Liver (tissue), 9 donors: ENCODE data around the gene PYY. TPM values are rescaled to one million over a fixed set of nuclear protein-coding genes. Genes with fewer than 3 reads are reported as not detected.

Source experiments
- DNase-seq: peaks from one replicate; pipeline ENCODE4 v3.0.0-alpha.2; 2017; ENCODE audit warnings: low spot score
- H3K27ac ChIP-seq, 2 donors: one replicate each; pipeline ENCODE4 v1.7.0; 2013; ENCODE audit warnings: inconsistent platforms in 2 of 2, low read length in 2 of 2, control low read depth in 1 of 2, low read depth in 1 of 2, mild to moderate bottlenecking in 1 of 2
- H3K27me3 ChIP-seq, 4 donors: one replicate each; pipeline versions ENCODE4 v1.6.1 to v1.7.0; 2013; ENCODE audit warnings: low read length in 3 of 4, inconsistent platforms in 1 of 4, mild to moderate bottlenecking in 1 of 4, moderate library complexity in 1 of 4; ENCODE audit not compliant: control insufficient read depth in 4 of 4, insufficient read depth in 4 of 4
- H3K36me3 ChIP-seq, 4 donors: one replicate each; pipeline versions ENCODE4 v1.6.1 to v1.7.0; 2013; ENCODE audit warnings: low read length in 3 of 4, mild to moderate bottlenecking in 3 of 4, low read depth in 1 of 4, moderate library complexity in 1 of 4; ENCODE audit not compliant: control insufficient read depth in 4 of 4, insufficient read depth in 3 of 4
- H3K4me1 ChIP-seq, 4 donors: one replicate each; pipeline versions ENCODE4 v1.6.1 to v1.7.0; 2013; ENCODE audit warnings: low read length in 3 of 4, mild to moderate bottlenecking in 3 of 4, moderate library complexity in 1 of 4; ENCODE audit not compliant: control insufficient read depth in 4 of 4, insufficient read depth in 4 of 4
- H3K4me3 ChIP-seq, 3 donors: one replicate each; pipeline versions ENCODE4 v1.6.1 to v1.7.0; 2013; ENCODE audit warnings: low read length in 3 of 3, control low read depth in 1 of 3, low read depth in 1 of 3, mild to moderate bottlenecking in 1 of 3
- H3K9ac ChIP-seq, 2 donors: one replicate each; pipeline ENCODE4 v1.7.0; 2013; ENCODE audit warnings: low read length in 2 of 2, mild to moderate bottlenecking in 2 of 2, moderate library complexity in 2 of 2, control low read depth in 1 of 2, low read depth in 1 of 2
- H3K9me3 ChIP-seq, 4 donors: one replicate each; pipeline versions ENCODE4 v1.6.1 to v1.7.0; 2013; ENCODE audit warnings: low read length in 3 of 4; ENCODE audit not compliant: control insufficient read depth in 4 of 4
- EGR1 ChIP-seq, 2 donors: IDR thresholded peaks; 2 replicates each; pipeline ENCODE4 v1.6.1; 2016 to 2018; ENCODE audit warnings: antibody characterized with exemption in 2 of 2, low read depth in 2 of 2
- FOXA2 ChIP-seq: IDR thresholded peaks from 2 replicates; pipeline ENCODE4 v1.6.1; 2016; ENCODE audit warnings: antibody characterized with exemption
- GABPA ChIP-seq, 2 donors: IDR thresholded peaks in 1 of 2; conservative IDR thresholded peaks in 1 of 2; 2 replicates each; pipeline ENCODE4 v1.6.1; 2016; ENCODE audit warnings: antibody characterized with exemption in 2 of 2, mild to moderate bottlenecking in 1 of 2, moderate library complexity in 1 of 2
- HNF4A ChIP-seq, 2 donors: conservative IDR thresholded peaks; 2 replicates each; pipeline ENCODE4 v1.6.1; 2016; ENCODE audit warnings: antibody characterized with exemption in 2 of 2, mild to moderate bottlenecking in 2 of 2
- HNF4G ChIP-seq: IDR thresholded peaks from 2 replicates; pipeline ENCODE4 v1.6.1; 2016; ENCODE audit warnings: antibody characterized with exemption
- JUND ChIP-seq, 2 donors: IDR thresholded peaks; 2 replicates each; pipeline ENCODE4 v1.6.1; 2016; ENCODE audit warnings: antibody characterized with exemption in 2 of 2
- NR2F2 ChIP-seq: IDR thresholded peaks from 2 replicates; pipeline ENCODE4 v1.6.1; 2016; ENCODE audit warnings: antibody characterized with exemption
- RAD21 ChIP-seq, 2 donors: IDR thresholded peaks; 2 replicates each; pipeline ENCODE4 v1.6.1; 2016; ENCODE audit warnings: antibody characterized with exemption in 2 of 2, mild to moderate bottlenecking in 2 of 2
- RXRA ChIP-seq, 2 donors: IDR thresholded peaks; 2 replicates each; pipeline ENCODE4 v1.6.1; 2017 to 2018; ENCODE audit warnings: antibody characterized with exemption in 2 of 2, mild to moderate bottlenecking in 1 of 2
- SP1 ChIP-seq: IDR thresholded peaks from 2 replicates; pipeline ENCODE4 v1.6.1; 2018; ENCODE audit warnings: antibody characterized with exemption, mild to moderate bottlenecking
- TAF1 ChIP-seq: conservative IDR thresholded peaks from 2 replicates; pipeline ENCODE4 v1.6.1; 2016; ENCODE audit warnings: antibody characterized with exemption, mild to moderate bottlenecking
- YY1 ChIP-seq: IDR thresholded peaks from 2 replicates; pipeline ENCODE4 v1.6.1; 2016; ENCODE audit warnings: antibody characterized with exemption, mild to moderate bottlenecking
- WGBS: extraction: QIAGEN DNeasy Blood & Tissue Kit; methylation state at CpG from one replicate; pipeline ENCODE4 v1.1.7; 2013; 5-methylcytosine and 5-hydroxymethylcytosine counted together
- polyA plus RNA-seq, 2 donors: library from polyadenylated mRNA; stranded (reverse) in 1 of 2; unstranded in 1 of 2; fragments of 200-250 nt in 1 of 2; fragments of >200 nt in 1 of 2; fragmentation: Nextera tagmentation in 1 of 2; extraction: Ambion mirVana in 1 of 2; gene quantifications; one replicate each; pipeline versions ENCODE4 v1.2.1 to v1.2.3, GENCODE V29; 2013 to 2015
- total RNA-seq, 2 donors: library from RNA; depleted of rRNA; stranded (reverse); fragments of >200 nt; gene quantifications; one replicate each; pipeline ENCODE4 v1.2.3, GENCODE V29; 2014
- TF ChIP-seq, protein P1 (sequence below): fragments of 150-350 bp; IDR thresholded peaks from 2 replicates; pipeline ENCODE4 v1.5.1; 2017; ENCODE audit warnings: improper control_type of control experiment, low read depth, low read length; ENCODE audit not compliant: missing input control
- TF ChIP-seq, protein P2 (sequence below): IDR thresholded peaks from 2 replicates; pipeline ENCODE4 v1.6.1; 2016; ENCODE audit warnings: antibody characterized with exemption, mild to moderate bottlenecking
- TF ChIP-seq, protein P3 (sequence below): IDR thresholded peaks from 2 replicates; pipeline ENCODE4 v1.6.1; 2016; ENCODE audit warnings: antibody characterized with exemption
- TF ChIP-seq, protein P4 (sequence below): IDR thresholded peaks from 2 replicates; pipeline ENCODE4 v1.6.1; 2016; ENCODE audit warnings: antibody characterized with exemption
- TF ChIP-seq, protein P5 (sequence below): IDR thresholded peaks from 2 replicates; pipeline ENCODE4 v1.6.1; 2016; ENCODE audit warnings: antibody characterized with exemption
- donor health status: healthy.
- donor health status: healthy.
- donor health status: healthy.
- donor health status: healthy.
- donor health status: healthy.

Gene PYY
- total and polyA plus RNA-seq, 4 donors = 0.05 TPM; not detected in 3

DNA sequence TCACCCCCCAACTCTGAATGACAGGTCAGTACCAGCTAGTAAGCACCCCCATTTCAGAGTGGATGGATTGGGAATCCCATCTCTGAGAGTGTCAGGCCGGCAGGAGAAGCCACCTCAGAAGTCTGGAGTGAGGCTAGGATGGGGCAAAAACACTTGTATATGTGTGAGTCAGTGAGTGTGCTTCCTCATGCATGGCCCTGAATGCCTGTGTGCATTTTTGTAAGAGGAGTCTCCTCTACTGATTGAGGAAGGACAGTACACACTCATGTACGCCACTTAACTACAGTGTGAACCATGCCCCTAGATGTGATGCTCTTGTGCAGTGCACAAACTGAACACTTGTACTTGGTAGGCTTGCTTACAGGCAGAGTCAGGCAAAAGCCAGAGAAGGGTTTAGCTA lies 28.4 kb upstream of the PYY start:
- Histone ChIP-seq H3K27ac (no peak overlapping the region), H3K36me3 (no peaks in the 10 kb centered on the region), H3K4me3 (no peak overlapping the region), H3K4me1 (peaks cover 0 to 10% (median 7%) of the 10 kb centered on the region in 4 donors), H3K27me3 (no peaks in the 10 kb centered on the region), H3K9ac (no peak overlapping the region), H3K9me3 (no peaks in the 10 kb centered on the region)
- TF ChIP-seq EGR1 (IDR thresholded peaks at IDR 0.05; ENCODE audit: low read depth in 2 of 2) (no peak), SP1 (no peak), TAF1 (no peak), RAD21 (IDR thresholded peaks at IDR 0.05) (no peak), GABPA (IDR thresholded peaks at IDR 0.05 in 1 of 2, conservative IDR thresholded peaks at IDR 0.05 in 1 of 2) (no peak)
- TF ChIP-seq, protein P1, sequence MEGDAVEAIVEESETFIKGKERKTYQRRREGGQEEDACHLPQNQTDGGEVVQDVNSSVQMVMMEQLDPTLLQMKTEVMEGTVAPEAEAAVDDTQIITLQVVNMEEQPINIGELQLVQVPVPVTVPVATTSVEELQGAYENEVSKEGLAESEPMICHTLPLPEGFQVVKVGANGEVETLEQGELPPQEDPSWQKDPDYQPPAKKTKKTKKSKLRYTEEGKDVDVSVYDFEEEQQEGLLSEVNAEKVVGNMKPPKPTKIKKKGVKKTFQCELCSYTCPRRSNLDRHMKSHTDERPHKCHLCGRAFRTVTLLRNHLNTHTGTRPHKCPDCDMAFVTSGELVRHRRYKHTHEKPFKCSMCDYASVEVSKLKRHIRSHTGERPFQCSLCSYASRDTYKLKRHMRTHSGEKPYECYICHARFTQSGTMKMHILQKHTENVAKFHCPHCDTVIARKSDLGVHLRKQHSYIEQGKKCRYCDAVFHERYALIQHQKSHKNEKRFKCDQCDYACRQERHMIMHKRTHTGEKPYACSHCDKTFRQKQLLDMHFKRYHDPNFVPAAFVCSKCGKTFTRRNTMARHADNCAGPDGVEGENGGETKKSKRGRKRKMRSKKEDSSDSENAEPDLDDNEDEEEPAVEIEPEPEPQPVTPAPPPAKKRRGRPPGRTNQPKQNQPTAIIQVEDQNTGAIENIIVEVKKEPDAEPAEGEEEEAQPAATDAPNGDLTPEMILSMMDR = no peak
- no peak for DNase-seq
- 89% methylated on average over 2 of the region's 2 CpGs for WGBS

DNA sequence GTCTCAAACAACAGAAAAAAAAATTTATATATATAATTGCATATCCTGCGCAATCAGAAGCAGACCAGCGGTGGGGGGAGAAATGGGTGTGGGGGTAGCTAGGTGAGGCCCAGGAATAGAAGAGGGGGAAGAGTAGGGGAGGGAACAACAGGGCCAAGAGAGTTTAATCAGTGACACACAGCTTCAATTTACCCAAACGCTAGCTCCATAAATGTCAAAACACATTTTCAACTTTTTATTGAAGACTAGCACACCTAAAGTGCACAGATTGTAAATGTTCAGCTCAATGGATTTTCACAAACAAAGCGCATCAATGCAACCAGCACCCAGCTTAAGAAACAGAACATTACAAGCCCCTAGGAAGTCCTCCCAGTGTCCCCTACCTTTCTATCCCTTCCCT lies 25.9 kb upstream of the PYY start:
- DNase-seq = no peak
- no peaks in the 10 kb centered on the region for H3K27me3 ChIP-seq

DNA sequence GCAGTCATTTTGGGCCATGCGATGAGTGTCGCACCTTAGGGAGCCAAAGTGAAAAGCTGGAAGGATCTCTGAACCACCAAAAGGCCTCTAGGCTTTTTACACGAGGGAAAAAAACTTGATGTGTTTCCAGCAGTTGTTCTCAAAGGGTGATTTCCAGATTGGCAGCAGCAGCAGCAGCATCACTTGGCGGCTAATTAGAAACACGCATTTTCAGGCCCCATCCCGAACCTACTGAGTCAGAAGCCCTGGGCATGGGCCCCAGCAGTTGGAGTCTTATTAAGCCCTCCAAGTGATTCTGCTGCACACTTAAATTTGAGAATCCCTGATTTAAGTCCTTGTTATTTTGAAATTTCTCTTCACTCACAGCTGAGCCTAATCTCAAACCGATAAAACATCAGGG lies 25.3 kb upstream of the PYY start:
- Histone ChIP-seq H3K36me3 (no peaks in the 10 kb centered on the region), H3K4me3 (no peak overlapping the region), H3K9ac (no peak overlapping the region), H3K27ac (no peak overlapping the region), H3K9me3 (no peaks in the 10 kb centered on the region), H3K4me1 (peaks cover 0 to 7% (median 5%) of the 10 kb centered on the region in 4 donors), H3K27me3 (no peaks in the 10 kb centered on the region)
- WGBS = 83% methylated on average over 7 of the region's 7 CpGs
- no peak for DNase-seq
- no peak for TF ChIP-seq FOXA2
- TF ChIP-seq SP1 = no peak
- no peak for TF ChIP-seq NR2F2
- TF ChIP-seq HNF4G = no peak
- TF ChIP-seq, protein P2, sequence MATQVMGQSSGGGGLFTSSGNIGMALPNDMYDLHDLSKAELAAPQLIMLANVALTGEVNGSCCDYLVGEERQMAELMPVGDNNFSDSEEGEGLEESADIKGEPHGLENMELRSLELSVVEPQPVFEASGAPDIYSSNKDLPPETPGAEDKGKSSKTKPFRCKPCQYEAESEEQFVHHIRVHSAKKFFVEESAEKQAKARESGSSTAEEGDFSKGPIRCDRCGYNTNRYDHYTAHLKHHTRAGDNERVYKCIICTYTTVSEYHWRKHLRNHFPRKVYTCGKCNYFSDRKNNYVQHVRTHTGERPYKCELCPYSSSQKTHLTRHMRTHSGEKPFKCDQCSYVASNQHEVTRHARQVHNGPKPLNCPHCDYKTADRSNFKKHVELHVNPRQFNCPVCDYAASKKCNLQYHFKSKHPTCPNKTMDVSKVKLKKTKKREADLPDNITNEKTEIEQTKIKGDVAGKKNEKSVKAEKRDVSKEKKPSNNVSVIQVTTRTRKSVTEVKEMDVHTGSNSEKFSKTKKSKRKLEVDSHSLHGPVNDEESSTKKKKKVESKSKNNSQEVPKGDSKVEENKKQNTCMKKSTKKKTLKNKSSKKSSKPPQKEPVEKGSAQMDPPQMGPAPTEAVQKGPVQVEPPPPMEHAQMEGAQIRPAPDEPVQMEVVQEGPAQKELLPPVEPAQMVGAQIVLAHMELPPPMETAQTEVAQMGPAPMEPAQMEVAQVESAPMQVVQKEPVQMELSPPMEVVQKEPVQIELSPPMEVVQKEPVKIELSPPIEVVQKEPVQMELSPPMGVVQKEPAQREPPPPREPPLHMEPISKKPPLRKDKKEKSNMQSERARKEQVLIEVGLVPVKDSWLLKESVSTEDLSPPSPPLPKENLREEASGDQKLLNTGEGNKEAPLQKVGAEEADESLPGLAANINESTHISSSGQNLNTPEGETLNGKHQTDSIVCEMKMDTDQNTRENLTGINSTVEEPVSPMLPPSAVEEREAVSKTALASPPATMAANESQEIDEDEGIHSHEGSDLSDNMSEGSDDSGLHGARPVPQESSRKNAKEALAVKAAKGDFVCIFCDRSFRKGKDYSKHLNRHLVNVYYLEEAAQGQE = no peak
- TF ChIP-seq, protein P3, sequence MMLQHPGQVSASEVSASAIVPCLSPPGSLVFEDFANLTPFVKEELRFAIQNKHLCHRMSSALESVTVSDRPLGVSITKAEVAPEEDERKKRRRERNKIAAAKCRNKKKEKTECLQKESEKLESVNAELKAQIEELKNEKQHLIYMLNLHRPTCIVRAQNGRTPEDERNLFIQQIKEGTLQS = no peak
- no peak for TF ChIP-seq RXRA (IDR thresholded peaks at IDR 0.05)
- no peak for TF ChIP-seq JUND (IDR thresholded peaks at IDR 0.05)
- TF ChIP-seq, protein P4, sequence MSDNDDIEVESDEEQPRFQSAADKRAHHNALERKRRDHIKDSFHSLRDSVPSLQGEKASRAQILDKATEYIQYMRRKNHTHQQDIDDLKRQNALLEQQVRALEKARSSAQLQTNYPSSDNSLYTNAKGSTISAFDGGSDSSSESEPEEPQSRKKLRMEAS = no peak
- no peak for TF ChIP-seq YY1
- no peak for TF ChIP-seq GABPA (IDR thresholded peaks at IDR 0.05 in 1 of 2, conservative IDR thresholded peaks at IDR 0.05 in 1 of 2)

More for the DNA sequence above, 25.9 kb upstream of the PYY start:
- WGBS = 88% methylated on average over 4 of the region's 4 CpGs
- Histone ChIP-seq H3K4me1 (peaks cover 0 to 10% (median 7%) of the 10 kb centered on the region in 4 donors), H3K9me3 (no peaks in the 10 kb centered on the region), H3K36me3 (no peaks in the 10 kb centered on the region), H3K9ac (no peak overlapping the region), H3K4me3 (no peak overlapping the region), H3K27ac (no peak overlapping the region)
- TF ChIP-seq YY1 (no peak), HNF4A (conservative IDR thresholded peaks at IDR 0.05) (no peak), RAD21 (IDR thresholded peaks at IDR 0.05) (no peak)
- TF ChIP-seq, protein P1 = no peak
- TF ChIP-seq, protein P5, sequence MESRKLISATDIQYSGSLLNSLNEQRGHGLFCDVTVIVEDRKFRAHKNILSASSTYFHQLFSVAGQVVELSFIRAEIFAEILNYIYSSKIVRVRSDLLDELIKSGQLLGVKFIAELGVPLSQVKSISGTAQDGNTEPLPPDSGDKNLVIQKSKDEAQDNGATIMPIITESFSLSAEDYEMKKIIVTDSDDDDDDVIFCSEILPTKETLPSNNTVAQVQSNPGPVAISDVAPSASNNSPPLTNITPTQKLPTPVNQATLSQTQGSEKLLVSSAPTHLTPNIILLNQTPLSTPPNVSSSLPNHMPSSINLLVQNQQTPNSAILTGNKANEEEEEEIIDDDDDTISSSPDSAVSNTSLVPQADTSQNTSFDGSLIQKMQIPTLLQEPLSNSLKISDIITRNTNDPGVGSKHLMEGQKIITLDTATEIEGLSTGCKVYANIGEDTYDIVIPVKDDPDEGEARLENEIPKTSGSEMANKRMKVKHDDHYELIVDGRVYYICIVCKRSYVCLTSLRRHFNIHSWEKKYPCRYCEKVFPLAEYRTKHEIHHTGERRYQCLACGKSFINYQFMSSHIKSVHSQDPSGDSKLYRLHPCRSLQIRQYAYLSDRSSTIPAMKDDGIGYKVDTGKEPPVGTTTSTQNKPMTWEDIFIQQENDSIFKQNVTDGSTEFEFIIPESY = no peak
